GM18511 (cell line): Measurements from ENCODE around the gene GPR89A.
"Not testable (repeated sequence)": the region's sequence is repeated elsewhere in the genome, so short reads cannot be mapped to it uniquely, and the experiment has no call there.

Experiments
- ATAC-seq: cut with Tn5 transposase; IDR thresholded peaks from one replicate; pipeline ENCODE4 v1.9.1; 2021; ENCODE audit warnings: mild to moderate bottlenecking, moderate library complexity; ENCODE audit not compliant: unreplicated experiment

The GPR89A gene

GRCh38 chr1:145607833-145608733, at the start of gene GPR89A:
Gene GPR89A (plus strand): TSS chr1:145607988. CDS start chr1:145608134, 146 bp downstream.
- ATAC-seq = peak; percentile 98

GRCh38 chr1:145586820-145587219, 21.0 kb upstream of the GPR89A start:
- ATAC-seq = not testable (repeated sequence)

GRCh38 chr1:145590806-145591205, 17.0 kb upstream of the GPR89A start:
- ATAC-seq = not testable (repeated sequence)

GRCh38 chr1:145592347-145592746, 15.4 kb upstream of the GPR89A start:
- not testable (repeated sequence) for ATAC-seq

- not testable (repeated sequence) for ATAC-seq
These were observed 12.4 kb upstream of the GPR89A start for GRCh38 chr1:145595421-145595820.

- not testable (repeated sequence) for ATAC-seq
These were observed 11.6 kb upstream of the GPR89A start for GRCh38 chr1:145596236-145596635.

GRCh38 chr1:145599426-145599825, 8.4 kb upstream of the GPR89A start:
- ATAC-seq = not testable (repeated sequence)

GRCh38 chr1:145601593-145601992, 6.2 kb upstream of the GPR89A start:
- ATAC-seq = no peak

GRCh38 chr1:145606840-145607239, 948 bp upstream of the GPR89A start:
- not testable (repeated sequence) for ATAC-seq

- not testable (repeated sequence) for ATAC-seq
These were observed 499 bp upstream of the GPR89A start for GRCh38 chr1:145607289-145607688.

GRCh38 chr1:145610744-145611143, 3.0 kb downstream of the GPR89A start:
- ATAC-seq = not testable (repeated sequence)

- ATAC-seq = not testable (repeated sequence)
These were observed 12.3 kb downstream of the GPR89A start for GRCh38 chr1:145620073-145620472.

GRCh38 chr1:145622177-145622576, 14.4 kb downstream of the GPR89A start:
- not testable (repeated sequence) for ATAC-seq

- not testable (repeated sequence) for ATAC-seq
These were observed 28.4 kb downstream of the GPR89A start for GRCh38 chr1:145636237-145636636.

- not testable (repeated sequence) for ATAC-seq
These were observed 34.1 kb downstream of the GPR89A start for GRCh38 chr1:145641886-145642285.

- not testable (repeated sequence) for ATAC-seq
These were observed 36.2 kb downstream of the GPR89A start for GRCh38 chr1:145643990-145644389.

GRCh38 chr1:145656245-145656943, 48.6 kb downstream of the GPR89A start:
- not testable (repeated sequence) for ATAC-seq

- ATAC-seq = not testable (repeated sequence)
These were observed 54.7 kb downstream of the GPR89A start for GRCh38 chr1:145662502-145662901.

GRCh38 chr1:145665015-145665414, 57.2 kb downstream of the GPR89A start:
- not testable (repeated sequence) for ATAC-seq

GRCh38 chr1:145670995-145671745, 63.4 kb downstream of the GPR89A start:
- ATAC-seq = not testable (repeated sequence)

GRCh38 chr1:145673217-145673616, 65.4 kb downstream of the GPR89A start:
- ATAC-seq = not testable (repeated sequence)
